HG02885 (cell line): ENCODE results near the gene TMEM52B.

Experiments used
- ATAC-seq: cut with Tn5 transposase; IDR thresholded peaks from one replicate; pipeline ENCODE4 v1.9.1; 2021; ENCODE audit warnings: mild to moderate bottlenecking; ENCODE audit not compliant: unreplicated experiment, poor library complexity

TMEM52B gene

GRCh38 chr12:10236720-10237119, 57.9 kb downstream of the TMEM52B start:
- ATAC-seq, result no peak

GRCh38 chr12:10238526-10238925, 59.7 kb downstream of the TMEM52B start:
- ATAC-seq, result no peak

GRCh38 chr12:10241290-10241689, 62.5 kb downstream of the TMEM52B start:
- ATAC-seq, result no peak
